Osteoblast (primary cell): ENCODE results near the gene PJVK. TPM values are rescaled to one million over a fixed set of nuclear protein-coding genes. Genes with fewer than 3 reads are reported as not detected.

Source experiments
- DNase-seq: peaks from one replicate; pipeline ENCODE4 v3.0.0; 2011; ENCODE audit warnings: low spot score, mixed read lengths; ENCODE audit not compliant: insufficient read length; ENCODE audit errors: missing footprints
- H2AFZ ChIP-seq: 2 replicates; pipeline ENCODE4 v1.6.0; 2011; ENCODE audit warnings: mild to moderate bottlenecking, low read length
- H3K27ac ChIP-seq: 2 replicates; pipeline ENCODE4 v1.5.1; 2011; ENCODE audit warnings: mild to moderate bottlenecking, low read depth, low read length, moderate library complexity
- H3K27me3 ChIP-seq: 2 replicates; pipeline ENCODE4 v1.6.0; 2012; ENCODE audit warnings: mild to moderate bottlenecking, control low read depth, inconsistent platforms, low read length, moderate library complexity; ENCODE audit not compliant: insufficient read depth
- H3K36me3 ChIP-seq: 2 replicates; pipeline ENCODE4 v1.5.1; 2011; ENCODE audit warnings: mild to moderate bottlenecking, low read length, control low read depth, moderate library complexity; ENCODE audit not compliant: insufficient read depth
- H3K4me1 ChIP-seq: 2 replicates; pipeline ENCODE4 v1.5.1; 2011; ENCODE audit warnings: mild to moderate bottlenecking, low read length, control low read depth, moderate library complexity; ENCODE audit not compliant: insufficient read depth
- H3K4me2 ChIP-seq: 2 replicates; pipeline ENCODE4 v1.6.0; 2011; ENCODE audit warnings: mild to moderate bottlenecking, low read length; ENCODE audit not compliant: insufficient read depth
- H3K4me3 ChIP-seq: fragments of 200-600 bp; sonication (generic); 3 replicates; pipeline ENCODE4 v1.5.1; 2012; ENCODE audit warnings: mild to moderate bottlenecking, low read length, inconsistent platforms; ENCODE audit not compliant: insufficient read depth
- H3K79me2 ChIP-seq: 2 replicates; pipeline ENCODE4 v1.6.0; 2012; ENCODE audit warnings: mild to moderate bottlenecking, low read length, control low read depth, inconsistent platforms; ENCODE audit not compliant: insufficient read depth
- H3K9me3 ChIP-seq: 2 replicates; pipeline ENCODE4 v1.5.1; 2011; ENCODE audit warnings: low read depth, low read length, control low read depth
- H4K20me1 ChIP-seq: 2 replicates; pipeline ENCODE4 v1.6.0; 2012; ENCODE audit warnings: mild to moderate bottlenecking, low read length, control low read depth; ENCODE audit not compliant: insufficient read depth
- total RNA-seq: library from RNA; depleted of rRNA; stranded (reverse); fragments of >200 nt; gene quantifications from 2 replicates; pipeline ENCODE4 v1.2.3, GENCODE V29; 2012
- TF ChIP-seq, protein P1 (sequence below): IDR thresholded peaks from 2 replicates; pipeline ENCODE4 v1.5.1; 2011; ENCODE audit warnings: mild to moderate bottlenecking, low read depth, low read length, moderate library complexity; ENCODE audit errors: extremely low read depth

PJVK gene, protein sequence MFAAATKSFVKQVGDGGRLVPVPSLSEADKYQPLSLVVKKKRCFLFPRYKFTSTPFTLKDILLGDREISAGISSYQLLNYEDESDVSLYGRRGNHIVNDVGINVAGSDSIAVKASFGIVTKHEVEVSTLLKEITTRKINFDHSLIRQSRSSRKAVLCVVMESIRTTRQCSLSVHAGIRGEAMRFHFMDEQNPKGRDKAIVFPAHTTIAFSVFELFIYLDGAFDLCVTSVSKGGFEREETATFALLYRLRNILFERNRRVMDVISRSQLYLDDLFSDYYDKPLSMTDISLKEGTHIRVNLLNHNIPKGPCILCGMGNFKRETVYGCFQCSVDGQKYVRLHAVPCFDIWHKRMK
- total RNA-seq, result 2.1 and 2.5 TPM in 2 replicates

GRCh38 chr2:178450774-178451525, at the start of gene PJVK, which contains the start of gene PRKRA:
Gene PJVK, plus strand, starts transcription at chr2:178451378. Its CDS starts 2,032 bp downstream, at chr2:178453410.
Gene PRKRA, minus strand, starts transcription at chr2:178451175. Its CDS starts 145 bp downstream, at chr2:178451030.
- H3K27ac ChIP-seq, result peak within 1 kb of the TSS; percentile 97

DNA sequence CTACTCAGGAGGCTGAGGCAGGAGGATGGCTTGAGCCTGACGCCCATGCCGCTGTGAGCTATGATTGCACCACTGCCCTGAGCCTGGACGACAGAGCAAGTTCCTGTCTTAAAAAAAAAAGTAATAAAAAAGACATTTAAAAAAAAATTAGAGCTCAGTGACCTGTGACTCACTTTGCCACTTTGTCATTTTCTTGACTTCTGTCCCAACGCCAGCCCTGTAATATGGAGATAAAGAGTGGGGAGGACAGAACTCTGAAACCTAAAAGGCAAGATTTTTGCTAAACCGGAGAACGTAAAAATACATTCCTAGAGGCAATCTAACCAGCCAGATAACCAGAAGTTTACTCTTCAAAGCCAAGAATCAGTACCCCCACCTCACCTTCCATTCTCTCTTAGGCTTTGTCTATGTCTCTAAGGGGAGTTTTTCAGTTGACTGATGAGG, 49.2 kb upstream of the PJVK start:
- no peak overlapping the region for H2AFZ ChIP-seq
- H3K27ac ChIP-seq, result no peak overlapping the region
- no peaks in the 10 kb centered on the region for H3K79me2 ChIP-seq
- H4K20me1 ChIP-seq, result no peaks in the 10 kb centered on the region
- no peak for DNase-seq
- H3K4me1 ChIP-seq, result peaks cover 11% of the 10 kb centered on the region
- no peak overlapping the region for H3K4me2 ChIP-seq
- H3K9me3 ChIP-seq, result no peaks in the 10 kb centered on the region
- no peaks in the 10 kb centered on the region for H3K27me3 ChIP-seq
- no peaks in the 10 kb centered on the region for H3K36me3 ChIP-seq
- TF ChIP-seq, protein P1, sequence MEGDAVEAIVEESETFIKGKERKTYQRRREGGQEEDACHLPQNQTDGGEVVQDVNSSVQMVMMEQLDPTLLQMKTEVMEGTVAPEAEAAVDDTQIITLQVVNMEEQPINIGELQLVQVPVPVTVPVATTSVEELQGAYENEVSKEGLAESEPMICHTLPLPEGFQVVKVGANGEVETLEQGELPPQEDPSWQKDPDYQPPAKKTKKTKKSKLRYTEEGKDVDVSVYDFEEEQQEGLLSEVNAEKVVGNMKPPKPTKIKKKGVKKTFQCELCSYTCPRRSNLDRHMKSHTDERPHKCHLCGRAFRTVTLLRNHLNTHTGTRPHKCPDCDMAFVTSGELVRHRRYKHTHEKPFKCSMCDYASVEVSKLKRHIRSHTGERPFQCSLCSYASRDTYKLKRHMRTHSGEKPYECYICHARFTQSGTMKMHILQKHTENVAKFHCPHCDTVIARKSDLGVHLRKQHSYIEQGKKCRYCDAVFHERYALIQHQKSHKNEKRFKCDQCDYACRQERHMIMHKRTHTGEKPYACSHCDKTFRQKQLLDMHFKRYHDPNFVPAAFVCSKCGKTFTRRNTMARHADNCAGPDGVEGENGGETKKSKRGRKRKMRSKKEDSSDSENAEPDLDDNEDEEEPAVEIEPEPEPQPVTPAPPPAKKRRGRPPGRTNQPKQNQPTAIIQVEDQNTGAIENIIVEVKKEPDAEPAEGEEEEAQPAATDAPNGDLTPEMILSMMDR, result no peak
- no peak overlapping the region for H3K4me3 ChIP-seq

More at GRCh38 chr2:178450774-178451525, at the start of gene PJVK, which contains the start of gene PRKRA:
- Histone ChIP-seq H4K20me1 (peaks cover 7% of the 10 kb centered on the region), H3K4me1 (peaks cover 17% of the 10 kb centered on the region), H3K79me2 (peaks cover 39% of the 10 kb centered on the region), H3K36me3 (peaks cover 22% of the 10 kb centered on the region), H3K9me3 (no peaks in the 10 kb centered on the region), H2AFZ (peak within 1 kb of the TSS; percentile 98), H3K4me3 (peak within 1 kb of the TSS; percentile 94), H3K27me3 (no peaks in the 10 kb centered on the region), H3K4me2 (peak within 1 kb of the TSS; percentile 99)
- TF ChIP-seq, protein P1, result no peak
- peak; percentile 98 for DNase-seq

DNA sequence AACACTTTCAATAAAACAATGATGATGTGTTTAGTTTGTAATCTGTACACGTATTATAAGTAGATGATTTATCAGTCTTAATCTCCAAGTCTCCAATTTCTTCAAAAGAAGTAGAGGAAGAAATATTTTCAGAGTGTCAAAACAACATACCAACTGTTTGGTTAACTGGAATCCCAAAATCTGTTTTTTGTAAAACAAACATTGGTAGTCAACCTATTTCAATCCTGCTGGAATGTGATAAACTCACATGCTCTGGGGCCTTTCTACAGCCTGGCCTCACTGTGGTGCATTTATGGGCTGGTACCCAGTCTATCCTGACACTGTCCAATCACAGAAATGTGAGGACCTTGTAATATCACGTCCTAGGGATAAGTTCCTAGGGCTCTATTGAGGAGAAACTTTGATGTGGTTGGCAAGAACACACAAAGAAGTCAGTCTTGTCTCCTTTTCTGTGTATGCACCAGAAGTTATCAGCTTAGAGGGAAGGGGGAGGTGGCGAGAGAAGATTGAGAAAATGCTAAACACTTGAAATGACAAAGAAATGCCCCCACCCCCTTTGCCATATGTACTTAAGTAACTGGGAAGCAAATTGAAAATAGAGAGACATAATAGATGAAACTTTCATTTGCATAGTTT, 47.4 kb upstream of the PJVK start:
- Histone ChIP-seq H4K20me1 (no peaks in the 10 kb centered on the region), H3K79me2 (no peaks in the 10 kb centered on the region), H3K9me3 (no peaks in the 10 kb centered on the region), H3K4me3 (no peak overlapping the region), H3K4me1 (peaks cover 11% of the 10 kb centered on the region), H3K4me2 (peak overlapping the region; percentile 5), H2AFZ (no peak overlapping the region), H3K27ac (no peak overlapping the region), H3K36me3 (no peaks in the 10 kb centered on the region), H3K27me3 (no peaks in the 10 kb centered on the region)
- TF ChIP-seq, protein P1, result no peak
- DNase-seq, result no peak
